ENCODE results near the gene VTI1A. TPM values are rescaled to one million over a fixed set of nuclear protein-coding genes. Genes with fewer than 3 reads are reported as not detected.

The VTI1A gene
- total and polyA plus RNA-seq, 2 of the 13 experiments (the other 11 are each of a cell fraction or from before 2014, with no cell fraction given): 11.7 to 32.7 TPM

DNA sequence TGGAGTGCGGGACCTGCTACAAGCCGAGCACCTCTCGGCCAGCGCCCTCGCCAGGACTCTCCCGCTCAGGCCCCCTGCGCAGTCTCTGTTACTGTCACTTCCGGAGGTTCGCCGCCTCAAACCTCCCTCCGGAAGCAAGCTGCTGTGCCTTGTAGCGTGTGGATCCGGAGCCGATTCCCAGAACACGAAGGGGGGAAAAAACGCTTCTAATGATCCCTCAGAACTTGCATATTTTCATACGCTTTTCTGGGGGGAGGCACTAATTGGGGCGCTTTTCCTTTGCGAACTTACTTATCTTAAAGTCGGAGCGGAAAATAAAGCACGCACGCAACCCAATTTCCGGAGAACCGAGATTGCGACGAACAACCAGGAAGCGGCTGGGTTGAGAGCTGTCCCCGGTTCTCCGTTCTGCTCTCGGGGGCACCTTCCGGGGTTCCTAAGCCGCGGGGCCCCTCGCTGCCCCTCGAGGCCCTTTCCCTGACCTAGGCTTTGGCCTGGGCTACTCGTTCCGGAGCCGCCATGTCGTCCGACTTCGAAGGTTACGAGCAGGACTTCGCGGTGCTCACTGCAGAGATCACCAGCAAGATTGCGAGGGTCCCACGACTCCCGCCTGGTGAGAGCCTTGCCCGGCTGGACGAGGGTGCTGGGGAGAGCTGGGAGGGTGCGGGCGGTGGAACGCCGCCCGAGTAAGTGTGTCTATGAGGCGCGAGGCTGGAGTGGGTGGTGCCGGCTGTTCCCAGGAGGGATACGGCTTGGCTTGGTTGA, at the start of gene VTI1A, which contains the start of gene ZDHHC6 (continued):
- no peak for TF ChIP-seq TERF1 (CRISPR knock-in tag; IDR thresholded peaks at IDR 0.05)
- no peak for TF ChIP-seq ATAD3A (CRISPR knock-in tag; IDR thresholded peaks at IDR 0.05)
- TF ChIP-seq ZSCAN5A (CRISPR knock-in tag; IDR thresholded peaks at IDR 0.05; ENCODE audit: borderline replicate concordance): peak; percentile 45; the same call in 1 of the 2 replicates
- TF ChIP-seq ZNF33A (CRISPR knock-in tag; IDR thresholded peaks at IDR 0.05; ENCODE audit: borderline replicate concordance): peak; percentile 93; the same call in 1 of the 2 replicates
- TF ChIP-seq REPIN1 (CRISPR knock-in tag; IDR thresholded peaks at IDR 0.05; ENCODE audit: borderline replicate concordance, low read depth): peak; percentile 64; the same call in 1 of the 2 replicates
- TF ChIP-seq ZFP1 (CRISPR knock-in tag; IDR thresholded peaks at IDR 0.05): 0 out of 2 replicates have a peak, but pooled peaks have one; percentile 20
- peak; percentile 89 for TF ChIP-seq ZNF605 (CRISPR knock-in tag; IDR thresholded peaks at IDR 0.05)
- TF ChIP-seq ESRRA (CRISPR knock-in tag; IDR thresholded peaks at IDR 0.05; ENCODE audit: low read depth): 0 out of 2 replicates have a peak, but pooled peaks have one; percentile 43
- peak; percentile 32; the same call in 1 of the 2 replicates for TF ChIP-seq ZNF768 (CRISPR knock-in tag; IDR thresholded peaks at IDR 0.05)
- TF ChIP-seq GMEB1 (CRISPR knock-in tag; IDR thresholded peaks at IDR 0.05; ENCODE audit: borderline replicate concordance): peak; percentile 29; the same call in 1 of the 2 replicates
- peak; percentile 100 for TF ChIP-seq ASH2L (IDR thresholded peaks at IDR 0.05; ENCODE audit: insufficient read length, low read depth, low read length)
- peak; percentile 14; the same call in 1 of the 2 replicates for TF ChIP-seq ZNF891 (CRISPR knock-in tag; IDR thresholded peaks at IDR 0.05)
- TF ChIP-seq THAP7 (CRISPR knock-in tag; IDR thresholded peaks at IDR 0.05): peak; percentile 46; the same call in 1 of the 2 replicates
- TF ChIP-seq HIVEP1 (CRISPR knock-in tag; IDR thresholded peaks at IDR 0.05): peak; percentile 57; the same call in 1 of the 2 replicates
- TF ChIP-seq MTA3 (CRISPR knock-in tag; IDR thresholded peaks at IDR 0.05): no peak
- no peak for TF ChIP-seq ADNP (CRISPR knock-in tag; IDR thresholded peaks at IDR 0.05)
- 0 out of 2 replicates have a peak, but pooled peaks have one; percentile 57 for TF ChIP-seq ZNF713 (CRISPR knock-in tag; IDR thresholded peaks at IDR 0.05)
- 0 out of 2 replicates have a peak, but pooled peaks have one; percentile 42 for TF ChIP-seq ZNF782 (CRISPR knock-in tag; IDR thresholded peaks at IDR 0.05; ENCODE audit: borderline replicate concordance)
- TF ChIP-seq ZNF432 (CRISPR knock-in tag; IDR thresholded peaks at IDR 0.05; ENCODE audit: borderline replicate concordance): no peak
- 0 out of 2 replicates have a peak, but pooled peaks have one; percentile 55 for TF ChIP-seq NFIC (IDR thresholded peaks at IDR 0.05; ENCODE audit: low read length)
- TF ChIP-seq FOXK1 (CRISPR knock-in tag; IDR thresholded peaks at IDR 0.05; ENCODE audit: borderline replicate concordance, low read depth): peak; percentile 10; the same call in 1 of the 2 replicates
- peak; percentile 84 for TF ChIP-seq THAP11 (CRISPR knock-in tag; IDR thresholded peaks at IDR 0.05)
- no peak for TF ChIP-seq NCOA5 (CRISPR knock-in tag; IDR thresholded peaks at IDR 0.05)
- TF ChIP-seq, protein P1, sequence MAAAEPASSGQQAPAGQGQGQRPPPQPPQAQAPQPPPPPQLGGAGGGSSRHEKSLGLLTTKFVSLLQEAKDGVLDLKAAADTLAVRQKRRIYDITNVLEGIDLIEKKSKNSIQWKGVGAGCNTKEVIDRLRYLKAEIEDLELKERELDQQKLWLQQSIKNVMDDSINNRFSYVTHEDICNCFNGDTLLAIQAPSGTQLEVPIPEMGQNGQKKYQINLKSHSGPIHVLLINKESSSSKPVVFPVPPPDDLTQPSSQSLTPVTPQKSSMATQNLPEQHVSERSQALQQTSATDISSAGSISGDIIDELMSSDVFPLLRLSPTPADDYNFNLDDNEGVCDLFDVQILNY (CRISPR knock-in tag; conservative IDR thresholded peaks at IDR 0.05): 0 out of 2 replicates have a peak, but pooled peaks have one; percentile 48

Measured in HepG2 (cell line).